MM.1S (cell line): ENCODE data around the gene FAM177A1.

Experiments used
- CTCF ChIP-seq: fragments of 300-600 bp; sonication (generic); IDR thresholded peaks from 2 replicates; pipeline ENCODE4 v1.5.1; 2016; ENCODE audit warnings: antibody characterized with exemption, low read length, mixed read lengths
- EZH2phosphoT487 ChIP-seq: fragments of 300-600 bp; sonication (generic); IDR thresholded peaks from 2 replicates; pipeline ENCODE4 v1.6.1; 2018; ENCODE audit warnings: antibody characterized with exemption, low read length

GRCh38 chr14:35113308-35113950, 67.4 kb downstream of the FAM177A1 start:
- TF ChIP-seq EZH2phosphoT487 (no peak), CTCF (no peak)
